DND-41 (cell line): Measurements from ENCODE around the gene APBB2.

Experiments used
- ATAC-seq: fragments of 200-7000 bp; cut with Tn5 transposase; 3 replicates; pipeline ENCODE4 v1.9.1; 2021; ENCODE audit warnings: low read depth; ENCODE audit not compliant: insufficient read depth
- DNase-seq: peaks from one replicate; pipeline ENCODE4 v3.0.0-alpha.2; 2020
- H2AFZ ChIP-seq: 2 replicates; pipeline ENCODE4 v1.6.0; 2012; ENCODE audit warnings: low read depth, low read length
- H3K27ac ChIP-seq: 2 replicates; pipeline ENCODE4 v1.5.1; 2012; ENCODE audit warnings: low read length, inconsistent platforms
- H3K27me3 ChIP-seq: fragments of 200-600 bp; sonication (generic); 2 replicates; pipeline ENCODE4 v1.6.0; 2012; ENCODE audit warnings: low read length, mild to moderate bottlenecking, inconsistent platforms; ENCODE audit not compliant: insufficient read depth, poor library complexity
- H3K36me3 ChIP-seq: 2 replicates; pipeline ENCODE4 v1.5.1; 2012; ENCODE audit warnings: low read length, inconsistent platforms; ENCODE audit not compliant: insufficient read depth
- H3K4me1 ChIP-seq: 2 replicates; pipeline ENCODE4 v1.5.1; 2012; ENCODE audit warnings: mild to moderate bottlenecking, low read length; ENCODE audit not compliant: insufficient read depth
- H3K4me2 ChIP-seq: 2 replicates; pipeline ENCODE4 v1.6.0; 2012; ENCODE audit warnings: mild to moderate bottlenecking, moderate library complexity, low read length, inconsistent platforms; ENCODE audit not compliant: insufficient read depth
- H3K4me3 ChIP-seq, 2 experiments: fragments of 200-600 bp in 1 of 2; shearing (Covaris generic) in 1 of 2; 2 replicates each; pipeline ENCODE4 v1.5.1; 2012 to 2016; ENCODE audit warnings: inconsistent platforms in 2 of 2, low read length in 2 of 2, mild to moderate bottlenecking in 2 of 2, low read depth in 1 of 2, moderate library complexity in 1 of 2
- H3K79me2 ChIP-seq: 2 replicates; pipeline ENCODE4 v1.6.0; 2012; ENCODE audit warnings: low read length, inconsistent platforms; ENCODE audit not compliant: insufficient read depth
- H3K9ac ChIP-seq: 2 replicates; pipeline ENCODE4 v1.6.0; 2012; ENCODE audit warnings: low read depth, mild to moderate bottlenecking, inconsistent platforms, low read length, moderate library complexity
- H3K9me3 ChIP-seq: 2 replicates; pipeline ENCODE4 v1.5.1; 2012; ENCODE audit warnings: low read length, moderate library complexity, mild to moderate bottlenecking, inconsistent platforms; ENCODE audit not compliant: insufficient read depth, severe bottlenecking
- H4K20me1 ChIP-seq: 2 replicates; pipeline ENCODE4 v1.6.0; 2012; ENCODE audit warnings: low read length; ENCODE audit not compliant: insufficient read depth
- CTCF ChIP-seq: IDR thresholded peaks from 2 replicates; pipeline ENCODE4 v1.5.1; 2012; ENCODE audit warnings: borderline replicate concordance, low read length, moderate library complexity, mild to moderate bottlenecking; ENCODE audit not compliant: poor library complexity, severe bottlenecking; ENCODE audit errors: extremely low read depth
- EZH2 ChIP-seq: IDR thresholded peaks from 3 replicates; pipeline ENCODE4 v1.6.1; 2012; ENCODE audit warnings: borderline replicate concordance, low read depth, mild to moderate bottlenecking, moderate library complexity, low read length, inconsistent platforms; ENCODE audit not compliant: severe bottlenecking

APBB2 gene

GRCh38 chr4:40804598-40804997, 409.7 kb downstream of the APBB2 start:
- no peaks in the 10 kb centered on the region for H3K36me3 ChIP-seq
- no peak overlapping the region for H3K4me2 ChIP-seq
- DNase-seq (no peak), ATAC-seq (no peak)
- H3K79me2 ChIP-seq, result no peaks in the 10 kb centered on the region
- no peaks in the 10 kb centered on the region for H4K20me1 ChIP-seq
- no peak overlapping the region for H3K9ac ChIP-seq
- H3K27ac ChIP-seq, result no peak overlapping the region
- TF ChIP-seq CTCF (no peak), EZH2 (no peak)
- H3K27me3 ChIP-seq, result no peaks in the 10 kb centered on the region
- H3K9me3 ChIP-seq, result no peaks in the 10 kb centered on the region
- no peak overlapping the region for H3K4me3 ChIP-seq
- no peaks in the 10 kb centered on the region for H3K4me1 ChIP-seq
- H2AFZ ChIP-seq, result no peak overlapping the region

GRCh38 chr4:40800064-40800463, 414.3 kb downstream of the APBB2 start:
- H3K36me3 ChIP-seq, result no peaks in the 10 kb centered on the region
- H3K4me3 ChIP-seq, result no peak overlapping the region
- H3K9ac ChIP-seq, result no peak overlapping the region
- DNase-seq, result no peak
- no peak overlapping the region for H3K4me2 ChIP-seq
- H3K27ac ChIP-seq, result no peak overlapping the region
- H3K9me3 ChIP-seq, result no peaks in the 10 kb centered on the region
- no peaks in the 10 kb centered on the region for H4K20me1 ChIP-seq
- TF ChIP-seq EZH2, result no peak
- no peak for TF ChIP-seq CTCF
- no peak for ATAC-seq
- no peaks in the 10 kb centered on the region for H3K79me2 ChIP-seq
- H3K4me1 ChIP-seq, result no peaks in the 10 kb centered on the region
- H3K27me3 ChIP-seq, result no peaks in the 10 kb centered on the region
- H2AFZ ChIP-seq, result no peak overlapping the region

GRCh38 chr4:40789771-40790170, 424.6 kb downstream of the APBB2 start:
- H3K9ac ChIP-seq, result no peak overlapping the region
- H3K27me3 ChIP-seq, result peaks cover 6% of the 10 kb centered on the region
- no peak overlapping the region for H3K27ac ChIP-seq
- no peak for DNase-seq
- H3K36me3 ChIP-seq, result no peaks in the 10 kb centered on the region
- H3K9me3 ChIP-seq, result no peaks in the 10 kb centered on the region
- H4K20me1 ChIP-seq, result no peaks in the 10 kb centered on the region
- H3K4me1 ChIP-seq, result no peaks in the 10 kb centered on the region
- no peak overlapping the region for H2AFZ ChIP-seq
- no peak overlapping the region for H3K4me2 ChIP-seq
- TF ChIP-seq EZH2 (no peak), CTCF (no peak)
- ATAC-seq, result no peak
- H3K79me2 ChIP-seq, result no peaks in the 10 kb centered on the region
- H3K4me3 ChIP-seq, result no peak overlapping the region

GRCh38 chr4:40789031-40789430, 425.3 kb downstream of the APBB2 start:
- no peak for ATAC-seq
- no peak for TF ChIP-seq CTCF
- no peak for TF ChIP-seq EZH2
- Histone ChIP-seq H3K4me1 (no peaks in the 10 kb centered on the region), H3K79me2 (no peaks in the 10 kb centered on the region), H4K20me1 (no peaks in the 10 kb centered on the region), H3K4me3 (no peak overlapping the region), H3K9ac (no peak overlapping the region), H3K36me3 (no peaks in the 10 kb centered on the region), H3K27me3 (peaks cover 7% of the 10 kb centered on the region), H3K27ac (no peak overlapping the region), H2AFZ (no peak overlapping the region), H3K4me2 (no peak overlapping the region), H3K9me3 (no peaks in the 10 kb centered on the region)
- no peak for DNase-seq
